Measurements from ENCODE around the gene TGFBR3L. TPM values are rescaled to one million over a fixed set of nuclear protein-coding genes. Genes with fewer than 3 reads are reported as not detected.

The TGFBR3L gene
- total and polyA plus RNA-seq, 2 of the 8 experiments (the other 6 are each of a cell fraction or from before 2014, with no cell fraction given), result 3.1 to 3.7 TPM

GRCh38 chr19:7961920-7962626 is 47.4 kb downstream of the TGFBR3L start:
- DNase-seq (ENCODE audit: low read depth in 1 of 2, low spot score in 2 of 2), result no peak
- CTCF ChIA-PET (ENCODE audit: partially characterized antibody), result interaction anchor here (0.7 kb wide), 1 partner anchor 18 kb away, joined by 5 read pairs; no protein-coding TSS in a partner anchor

More at GRCh38 chr19:7961920-7962626, 47.4 kb downstream of the TGFBR3L start:
- Histone ChIP-seq H3K9ac (replicated peaks in 1 of 4; ENCODE audit: extremely low read depth in 1 of 4, low read depth in 3 of 4, low read length in 3 of 4) (no peak overlapping the region), H3K4ac (replicated peaks; ENCODE audit: insufficient read length, low read depth, low read length) (no peak overlapping the region), H3K79me1 (ENCODE audit: low read depth, low read length) (no peaks in the 10 kb centered on the region; the same call in 1 of the 2 replicates), H2BK5ac (ENCODE audit: low read depth, low read length) (no peak overlapping the region), H3K23me2 (ENCODE audit: low read depth, low read length) (no peaks in the 10 kb centered on the region), H2BK12ac (ENCODE audit: low read depth, low read length) (no peak overlapping the region), H4K91ac (replicated peaks; ENCODE audit: insufficient read length, low read length) (no peak overlapping the region), H3K4me1 (replicated peaks in 1 of 4; ENCODE audit: control insufficient read depth in 3 of 4, insufficient read depth in 4 of 4, low read length in 3 of 4) (no peaks in the 10 kb centered on the region), H3K27me3 (replicated peaks in 1 of 4; ENCODE audit: control insufficient read depth in 3 of 4, extremely low read depth in 1 of 4, insufficient read depth in 3 of 4, low read length in 3 of 4) (no peaks in the 10 kb centered on the region), H3K18ac (ENCODE audit: extremely low read depth, low read length) (no peak overlapping the region), H2BK20ac (ENCODE audit: low read length) (no peak overlapping the region), H3K56ac (replicated peaks; ENCODE audit: insufficient read length, low read depth, low read length) (no peak overlapping the region), H3K14ac (ENCODE audit: insufficient read length) (no peak overlapping the region), H4K8ac (ENCODE audit: extremely low read depth, insufficient read depth, low read length) (no peak overlapping the region), H3K27ac (ENCODE audit: low read depth, low read length) (no peak overlapping the region), H3K4me2 (ENCODE audit: insufficient read depth in 1 of 2, low read depth in 2 of 2, low read length in 2 of 2) (no peak overlapping the region), H3K23ac (ENCODE audit: insufficient read length) (no peak overlapping the region), H2BK120ac (replicated peaks; ENCODE audit: low read depth, low read length) (no peak overlapping the region), H3K9me3 (ENCODE audit: insufficient read depth in 2 of 2, low read depth in 1 of 2, low read length in 1 of 2) (no peaks in the 10 kb centered on the region), H2AK5ac (ENCODE audit: low read depth, low read length) (no peak overlapping the region), H3K4me3 (ENCODE audit: extremely low read depth in 1 of 4, insufficient read depth in 2 of 4, low read depth in 3 of 4, low read length in 4 of 4) (no peak overlapping the region), H2AFZ (ENCODE audit: low read length) (no peak overlapping the region), H3K36me3 (ENCODE audit: control insufficient read depth in 2 of 4, insufficient read depth in 4 of 4, low read length in 3 of 4) (peaks cover 24 to 60% (median 51%) of the 10 kb centered on the region in 4 experiments), H4K20me1 (replicated peaks in 1 of 2; ENCODE audit: control insufficient read depth in 1 of 2, insufficient read depth in 2 of 2, low read length in 2 of 2) (peaks cover 5% of the 10 kb centered on the region in 2 experiments), H4K5ac (ENCODE audit: insufficient read length, low read depth, low read length) (no peak overlapping the region), H2BK15ac (ENCODE audit: low read length) (no peak overlapping the region), H3K79me2 (ENCODE audit: control insufficient read depth in 1 of 2, insufficient read depth in 2 of 2, low read length in 2 of 2) (no peaks in the 10 kb centered on the region)
- FAIRE-seq, result no peak
- no peak for TF ChIP-seq BCL11A (IDR thresholded peaks at IDR 0.05; ENCODE audit: low read depth in 2 of 2, low read length in 2 of 2)
- TF ChIP-seq PHF8 (conservative IDR thresholded peaks at IDR 0.05; ENCODE audit: low read depth, low read length), result no peak
- TF ChIP-seq RNF2 (IDR thresholded peaks at IDR 0.05; ENCODE audit: borderline replicate concordance, low read depth, low read length, missing control alignments, poor library complexity, severe bottlenecking), result no peak
- TF ChIP-seq POLR2AphosphoS5 (IDR thresholded peaks at IDR 0.05; ENCODE audit: low read depth, low read length), result no peak
- TF ChIP-seq RXRA (IDR thresholded peaks at IDR 0.05; ENCODE audit: insufficient read depth, low read depth, low read length), result no peak
- TF ChIP-seq RBBP5 (IDR thresholded peaks at IDR 0.05; ENCODE audit: borderline replicate concordance, low read depth, low read length), result no peak
- TF ChIP-seq KDM5A (IDR thresholded peaks at IDR 0.05; ENCODE audit: low read length), result no peak
- no peak for TF ChIP-seq SAP30 (IDR thresholded peaks at IDR 0.05; ENCODE audit: insufficient read depth, insufficient replicate concordance, low read length)
- POLR2A ChIA-PET (ENCODE audit: partially characterized antibody), result no interaction called here
- WGBS, 2 experiments (ENCODE audit: extremely low coverage in 1 of 2, insufficient coverage in 1 of 2, insufficient read length in 1 of 2, insufficient replicate concordance in 2 of 2, low coverage in 1 of 2, low lambda C conversion rate in 2 of 2, missing lambda C conversion rate in 1 of 2), result 89% methylated on average over 13 of the region's 13 CpGs; no CpG with 5 or more reads in 1 of the 2 experiments

Data from H1 (cell line).